H9 (cell line): ENCODE results near the gene POFUT2. TPM values are rescaled to one million over a fixed set of nuclear protein-coding genes. Genes with fewer than 3 reads are reported as not detected.
A peak's percentile ranks its signal among the peaks of the same experiment; 100 is the strongest.

ENCODE experiments used
- DNase-seq: peaks from one replicate; pipeline ENCODE4 v3.0.0-alpha.2; 2017
- H2AFZ ChIP-seq: one replicate; pipeline ENCODE4 v1.6.1; 2013; ENCODE audit warnings: mild to moderate bottlenecking, low read length, control low read depth, moderate library complexity
- H2AK5ac ChIP-seq: 2 replicates; pipeline ENCODE4 v1.6.1; 2013; ENCODE audit warnings: low read length, control low read depth, mixed read lengths; ENCODE audit not compliant: insufficient read length
- H2BK120ac ChIP-seq: one replicate; pipeline ENCODE4 v1.6.1; 2013; ENCODE audit warnings: low read depth, mild to moderate bottlenecking, low read length, control low read depth, inconsistent platforms; ENCODE audit not compliant: poor library complexity, severe bottlenecking
- H2BK12ac ChIP-seq: 2 replicates; pipeline ENCODE4 v1.6.1; 2013; ENCODE audit warnings: low read length, control low read depth, mixed read lengths, low read depth; ENCODE audit not compliant: insufficient read length
- H2BK15ac ChIP-seq: 2 replicates; pipeline ENCODE4 v1.6.1; 2013; ENCODE audit warnings: low read depth, low read length, control low read depth
- H2BK20ac ChIP-seq: one replicate; pipeline ENCODE4 v1.6.1; 2013; ENCODE audit warnings: low read depth, mild to moderate bottlenecking, low read length, control low read depth, inconsistent platforms; ENCODE audit not compliant: poor library complexity, severe bottlenecking
- H2BK5ac ChIP-seq: 2 replicates; pipeline ENCODE4 v1.6.1; 2013; ENCODE audit warnings: low read length, control low read depth, mixed read lengths; ENCODE audit not compliant: insufficient read length
- H3K14ac ChIP-seq: 2 replicates; pipeline ENCODE4 v1.6.1; 2013; ENCODE audit warnings: low read length, control low read depth; ENCODE audit not compliant: insufficient read depth
- H3K18ac ChIP-seq: 2 replicates; pipeline ENCODE4 v1.6.1; 2013; ENCODE audit warnings: low read depth, mild to moderate bottlenecking, mixed read lengths, low read length, control low read depth; ENCODE audit not compliant: insufficient read length
- H3K23ac ChIP-seq: 2 replicates; pipeline ENCODE4 v1.6.1; 2013; ENCODE audit warnings: low read length, control low read depth, mixed read lengths, low read depth; ENCODE audit not compliant: insufficient read length
- H3K23me2 ChIP-seq: 2 replicates; pipeline ENCODE4 v1.6.1; 2013; ENCODE audit warnings: low read depth, mild to moderate bottlenecking, mixed read lengths, low read length, control low read depth; ENCODE audit not compliant: insufficient read length, poor library complexity, severe bottlenecking
- H3K27ac ChIP-seq: 2 replicates; pipeline ENCODE4 v1.5.1; 2013; ENCODE audit warnings: low read length, control low read depth, mixed read lengths, low read depth; ENCODE audit not compliant: insufficient read length
- H3K27me3 ChIP-seq: 2 replicates; pipeline ENCODE4 v1.6.1; 2013; ENCODE audit warnings: low read length, control low read depth, inconsistent platforms; ENCODE audit not compliant: insufficient read depth
- H3K4ac ChIP-seq: 2 replicates; pipeline ENCODE4 v1.6.1; 2013; ENCODE audit warnings: low read depth, mild to moderate bottlenecking, control low read depth, inconsistent platforms, low read length, moderate library complexity
- H3K4me1 ChIP-seq: 2 replicates; pipeline ENCODE4 v1.6.1; 2013; ENCODE audit warnings: low read length, control low read depth, inconsistent platforms; ENCODE audit not compliant: insufficient read depth
- H3K4me2 ChIP-seq: 2 replicates; pipeline ENCODE4 v1.6.1; 2013; ENCODE audit warnings: low read length, control low read depth, mixed read lengths; ENCODE audit not compliant: insufficient read length, insufficient read depth
- H3K56ac ChIP-seq: 2 replicates; pipeline ENCODE4 v1.6.1; 2013; ENCODE audit warnings: low read depth, mild to moderate bottlenecking, mixed read lengths, low read length, control low read depth; ENCODE audit not compliant: insufficient read length
- H3K79me1 ChIP-seq: 2 replicates; pipeline ENCODE4 v1.6.1; 2013; ENCODE audit warnings: low read depth, mild to moderate bottlenecking, moderate library complexity, low read length, control low read depth, inconsistent platforms; ENCODE audit not compliant: insufficient read depth, poor library complexity, severe bottlenecking
- H3K79me2 ChIP-seq: 2 replicates; pipeline ENCODE4 v1.6.1; 2013; ENCODE audit warnings: low read length, control low read depth, inconsistent platforms; ENCODE audit not compliant: insufficient read depth
- H3K9ac ChIP-seq: 2 replicates; pipeline ENCODE4 v1.6.1; 2013; ENCODE audit warnings: low read length, control low read depth, mixed read lengths; ENCODE audit not compliant: insufficient read length; ENCODE audit errors: extremely low read depth
- H3K9me3 ChIP-seq: one replicate; pipeline ENCODE4 v1.6.1; 2013; ENCODE audit warnings: low read depth, low read length, inconsistent platforms; ENCODE audit not compliant: control insufficient read depth
- H3T11ph ChIP-seq: one replicate; pipeline ENCODE4 v1.6.1; 2013; ENCODE audit warnings: mild to moderate bottlenecking, low read length, control low read depth, inconsistent platforms
- H4K20me1 ChIP-seq: one replicate; pipeline ENCODE4 v1.6.1; 2013; ENCODE audit not compliant: control insufficient read depth, insufficient read length, insufficient read depth
- H4K5ac ChIP-seq: 2 replicates; pipeline ENCODE4 v1.6.1; 2013; ENCODE audit warnings: low read depth, mild to moderate bottlenecking, mixed read lengths, low read length, control low read depth; ENCODE audit not compliant: insufficient read length
- H4K8ac ChIP-seq: replicated peaks from 2 replicates; pipeline ENCODE4 v1.6.1; 2013; ENCODE audit warnings: low read length, control low read depth, mixed read lengths, low read depth; ENCODE audit not compliant: insufficient read length
- H4K91ac ChIP-seq: 2 replicates; pipeline ENCODE4 v1.6.1; 2013; ENCODE audit warnings: low read depth, mild to moderate bottlenecking, moderate library complexity, mixed read lengths, low read length, control low read depth; ENCODE audit not compliant: insufficient read length
- H3K27ac Mint-ChIP-seq, 3 experiments: 2 replicates in 2 of 3; 3 replicates in 1 of 3; pipeline ENCODE4 v1.8.0; 2020 to 2021; ENCODE audit warnings: mixed read lengths in 3 of 3, mild to moderate bottlenecking in 1 of 3, moderate library complexity in 1 of 3
- H3K27me3 Mint-ChIP-seq: 2 replicates; pipeline ENCODE4 v1.8.0; 2021; ENCODE audit warnings: low read depth, mild to moderate bottlenecking, moderate library complexity, mixed read lengths
- H3K36me3 Mint-ChIP-seq, 3 experiments: 2 replicates in 2 of 3; 3 replicates in 1 of 3; pipeline ENCODE4 v1.8.0; 2020 to 2021; ENCODE audit warnings: low read depth in 3 of 3, mixed read lengths in 3 of 3; ENCODE audit not compliant: insufficient read depth in 1 of 3
- H3K4me1 Mint-ChIP-seq, 2 experiments: 2 replicates each; pipeline ENCODE4 v1.8.0; 2020; ENCODE audit warnings: mixed read lengths in 2 of 2
- H3K4me3 Mint-ChIP-seq, 2 experiments: 2 replicates in 1 of 2; 3 replicates in 1 of 2; pipeline ENCODE4 v1.8.0; 2020 to 2021; ENCODE audit warnings: mild to moderate bottlenecking in 2 of 2, mixed read lengths in 2 of 2, moderate library complexity in 1 of 2
- H3K9me3 Mint-ChIP-seq, 2 experiments: 2 replicates in 1 of 2; 3 replicates in 1 of 2; pipeline ENCODE4 v1.8.0; 2020; ENCODE audit warnings: mild to moderate bottlenecking in 2 of 2, mixed read lengths in 2 of 2, moderate library complexity in 1 of 2
- WGBS: extraction: QIAGEN DNeasy Blood & Tissue Kit; methylation state at CpG from one replicate; pipeline ENCODE4 v1.1.7; 2013; ENCODE audit warnings: missing lambda C conversion rate, low lambda C conversion rate, mixed read lengths; ENCODE audit not compliant: insufficient read length; ENCODE audit errors: extremely low coverage; 5-methylcytosine and 5-hydroxymethylcytosine counted together
- total RNA-seq: library from RNA; stranded (reverse); gene quantifications from 2 replicates; pipeline ENCODE4 v1.2.1, GENCODE V29; 2021
- TF ChIP-seq, protein P1 (sequence below): fragments of 200-600 bp; sonication (generic); conservative IDR thresholded peaks from 3 replicates; pipeline ENCODE4 v1.8.0; 2021; ENCODE audit warnings: antibody characterized with exemption, mild to moderate bottlenecking

POFUT2 gene
- total RNA-seq, 1 experiment from 2014 or later = 34.8 TPM

DNA sequence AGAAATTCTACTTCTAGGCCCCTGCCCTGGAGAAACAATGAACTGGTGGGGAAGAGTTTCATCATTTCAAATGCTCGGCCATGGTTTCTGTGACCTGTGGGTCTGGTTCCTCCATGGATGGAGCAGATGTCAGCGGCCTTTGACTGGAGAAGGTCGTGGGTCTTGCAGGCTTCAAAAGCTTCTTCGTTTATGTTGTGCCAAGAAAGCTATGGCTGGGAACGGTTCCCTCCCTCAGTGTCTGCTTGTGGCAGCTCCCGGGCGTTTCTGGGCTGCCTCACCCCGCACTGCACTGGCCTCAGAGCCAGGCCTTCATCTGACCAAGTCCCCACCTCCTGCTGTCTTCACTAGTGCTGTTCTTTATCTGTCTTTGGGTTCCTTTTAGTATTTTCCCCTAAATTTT is 46.4 kb upstream of the POFUT2 start:
- Histone ChIP-seq H3K14ac (no peak overlapping the region), H3K79me1 (no peaks in the 10 kb centered on the region), H3K79me2 (no peaks in the 10 kb centered on the region), H3K27me3 (no peaks in the 10 kb centered on the region), H2AK5ac (no peak overlapping the region), H4K8ac (no peak overlapping the region), H4K20me1 (no peaks in the 10 kb centered on the region), H3K23me2 (no peaks in the 10 kb centered on the region), H3K23ac (no peak overlapping the region), H3K4me2 (no peak overlapping the region), H2BK20ac (no peak overlapping the region), H3K9ac (no peak overlapping the region), H3K4ac (no peak overlapping the region), H3K9me3 (no peaks in the 10 kb centered on the region), H3K27ac (no peak overlapping the region), H2BK15ac (no peak overlapping the region), H2BK5ac (no peak overlapping the region), H2AFZ (no peak overlapping the region), H2BK12ac (no peak overlapping the region), H2BK120ac (no peak overlapping the region), H4K5ac (no peak overlapping the region), H3K18ac (no peak overlapping the region), H3T11ph (no peak overlapping the region), H3K56ac (no peak overlapping the region), H4K91ac (no peak overlapping the region), H3K4me1 (peaks cover 2% of the 10 kb centered on the region; the same call in 1 of the 2 replicates)
- TF ChIP-seq, protein P1, sequence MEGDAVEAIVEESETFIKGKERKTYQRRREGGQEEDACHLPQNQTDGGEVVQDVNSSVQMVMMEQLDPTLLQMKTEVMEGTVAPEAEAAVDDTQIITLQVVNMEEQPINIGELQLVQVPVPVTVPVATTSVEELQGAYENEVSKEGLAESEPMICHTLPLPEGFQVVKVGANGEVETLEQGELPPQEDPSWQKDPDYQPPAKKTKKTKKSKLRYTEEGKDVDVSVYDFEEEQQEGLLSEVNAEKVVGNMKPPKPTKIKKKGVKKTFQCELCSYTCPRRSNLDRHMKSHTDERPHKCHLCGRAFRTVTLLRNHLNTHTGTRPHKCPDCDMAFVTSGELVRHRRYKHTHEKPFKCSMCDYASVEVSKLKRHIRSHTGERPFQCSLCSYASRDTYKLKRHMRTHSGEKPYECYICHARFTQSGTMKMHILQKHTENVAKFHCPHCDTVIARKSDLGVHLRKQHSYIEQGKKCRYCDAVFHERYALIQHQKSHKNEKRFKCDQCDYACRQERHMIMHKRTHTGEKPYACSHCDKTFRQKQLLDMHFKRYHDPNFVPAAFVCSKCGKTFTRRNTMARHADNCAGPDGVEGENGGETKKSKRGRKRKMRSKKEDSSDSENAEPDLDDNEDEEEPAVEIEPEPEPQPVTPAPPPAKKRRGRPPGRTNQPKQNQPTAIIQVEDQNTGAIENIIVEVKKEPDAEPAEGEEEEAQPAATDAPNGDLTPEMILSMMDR = no peak
- Mint-ChIP-seq H3K4me3 (no peak overlapping the region), H3K27ac (peak overlapping the region in 2 of 3 experiments; percentile 61 to 92; a peak in 4 of 7 replicates), H3K36me3 (no peaks in the 10 kb centered on the region), H3K9me3 (peaks cover 0 to 3% of the 10 kb centered on the region in 2 experiments; a peak in 3 of 5 replicates), H3K27me3 (peaks cover 19% of the 10 kb centered on the region), H3K4me1 (peaks cover 44 to 54% of the 10 kb centered on the region in 2 experiments)
- WGBS = no CpG with 5 or more reads among the region's 8 CpGs
- no peak for DNase-seq
